H1 (cell line): ENCODE data around the gene LRBA. TPM values are rescaled to one million over a fixed set of nuclear protein-coding genes. Genes with fewer than 3 reads are reported as not detected.

Source experiments
- CTCF ChIA-PET: fragments of 300-600 bp; sonication (Branson Sonifier 250); formaldehyde crosslinking; loops from one replicate; lab custom pipeline; 2021; ENCODE audit not compliant: partially characterized antibody; lab: Charles Lee
- POLR2A ChIA-PET: fragments of 300-600 bp; sonication (Branson Sonifier 250); formaldehyde crosslinking; loops from one replicate; lab custom pipeline; 2021; ENCODE audit warnings: inconsistent platforms; ENCODE audit not compliant: partially characterized antibody; lab: Charles Lee
- DNase-seq, 2 experiments: peaks; one replicate each; pipeline versions ENCODE4 v3.0.0 to v3.0.0-alpha.2; 2010 to 2022; ENCODE audit warnings: low spot score in 2 of 2, low read depth in 1 of 2, mixed read lengths in 1 of 2
- FAIRE-seq: peaks from 2 replicates; lab custom pipeline; 2011; peaks lifted over from hg19 to GRCh38; lab: Jason Lieb, UNC
- H2AFZ ChIP-seq: 2 replicates; pipeline ENCODE4 v1.8.1; 2012; ENCODE audit warnings: low read length, inconsistent platforms
- H2AK5ac ChIP-seq: 2 replicates; pipeline ENCODE4 v1.6.1; 2013; ENCODE audit warnings: low read depth, low read length
- H2BK120ac ChIP-seq: replicated peaks from 2 replicates; pipeline ENCODE3; 2013; ENCODE audit warnings: low read depth, low read length, inconsistent platforms
- H2BK12ac ChIP-seq: 2 replicates; pipeline ENCODE4 v1.6.1; 2013; ENCODE audit warnings: low read depth, low read length
- H2BK15ac ChIP-seq: 2 replicates; pipeline ENCODE4 v1.6.1; 2013; ENCODE audit warnings: low read length
- H2BK20ac ChIP-seq: 2 replicates; pipeline ENCODE4 v1.6.1; 2013; ENCODE audit warnings: low read length
- H2BK5ac ChIP-seq: 2 replicates; pipeline ENCODE4 v1.6.1; 2013; ENCODE audit warnings: low read depth, low read length
- H3K14ac ChIP-seq: 2 replicates; pipeline ENCODE4 v1.6.1; 2013; ENCODE audit warnings: inconsistent platforms; ENCODE audit not compliant: insufficient read length
- H3K18ac ChIP-seq: 2 replicates; pipeline ENCODE4 v1.6.1; 2013; ENCODE audit warnings: low read length; ENCODE audit errors: extremely low read depth
- H3K23ac ChIP-seq: 2 replicates; pipeline ENCODE4 v1.6.1; 2013; ENCODE audit warnings: inconsistent platforms; ENCODE audit not compliant: insufficient read length
- H3K23me2 ChIP-seq: 2 replicates; pipeline ENCODE4 v1.6.1; 2013; ENCODE audit warnings: low read depth, low read length
- H3K27ac ChIP-seq: 2 replicates; pipeline ENCODE4 v1.6.1; 2011; ENCODE audit warnings: low read depth, low read length, inconsistent platforms
- H3K27me3 ChIP-seq, 4 experiments: replicated peaks in 1 of 4; 1 replicate in 1 of 4; 2 replicates in 3 of 4; pipeline versions ENCODE4 v1.6.1 to v1.8.1; 2011 to 2013; ENCODE audit warnings: low read length in 3 of 4, mild to moderate bottlenecking in 3 of 4, inconsistent platforms in 2 of 4, mixed read lengths in 2 of 4, moderate library complexity in 1 of 4; ENCODE audit not compliant: control insufficient read depth in 3 of 4, insufficient read depth in 3 of 4; ENCODE audit errors: extremely low read depth in 1 of 4
- H3K36me3 ChIP-seq, 4 experiments: 2 replicates each; pipeline versions ENCODE4 v1.6.1 to v1.8.1; 2011 to 2013; ENCODE audit warnings: mild to moderate bottlenecking in 4 of 4, low read length in 3 of 4, moderate library complexity in 2 of 4, control low read depth in 1 of 4, inconsistent platforms in 1 of 4; ENCODE audit not compliant: insufficient read depth in 4 of 4, control insufficient read depth in 2 of 4
- H3K4ac ChIP-seq: replicated peaks from 2 replicates; pipeline ENCODE3; 2013; ENCODE audit warnings: low read length, low read depth, mixed read lengths, inconsistent platforms; ENCODE audit not compliant: insufficient read length
- H3K4me1 ChIP-seq, 4 experiments: replicated peaks in 1 of 4; 1 replicate in 1 of 4; 2 replicates in 3 of 4; pipeline versions ENCODE4 v1.6.1 to v1.8.1; 2011 to 2013; ENCODE audit warnings: low read length in 3 of 4, inconsistent platforms in 2 of 4, mixed read lengths in 1 of 4; ENCODE audit not compliant: insufficient read depth in 4 of 4, control insufficient read depth in 3 of 4
- H3K4me2 ChIP-seq, 2 experiments: 2 replicates each; pipeline versions ENCODE4 v1.6.1 to v1.8.1; 2011 to 2013; ENCODE audit warnings: low read depth in 2 of 2, low read length in 2 of 2, control low read depth in 1 of 2, inconsistent platforms in 1 of 2, mild to moderate bottlenecking in 1 of 2; ENCODE audit not compliant: insufficient read depth in 1 of 2
- H3K4me3 ChIP-seq, 4 experiments: fragments of 200-600, 300-600 bp in 1 of 4; sonication (generic), shearing (Covaris generic), sonication (Bioruptor Twin) in 1 of 4; 2 replicates each; pipeline versions ENCODE4 v1.5.1 to v1.8.1; 2011 to 2016; ENCODE audit warnings: low read length in 4 of 4, low read depth in 3 of 4, control low read depth in 2 of 4, inconsistent platforms in 2 of 4, mild to moderate bottlenecking in 2 of 4, mixed read lengths in 1 of 4, moderate library complexity in 1 of 4; ENCODE audit not compliant: insufficient read depth in 2 of 4; ENCODE audit errors: extremely low read depth in 1 of 4
- H3K56ac ChIP-seq: replicated peaks from 2 replicates; pipeline ENCODE3; 2013; ENCODE audit warnings: low read depth, mild to moderate bottlenecking, mixed read lengths, low read length, inconsistent platforms; ENCODE audit not compliant: insufficient read length
- H3K79me1 ChIP-seq: 2 replicates; pipeline ENCODE4 v1.6.1; 2013; ENCODE audit warnings: low read depth, low read length, control low read depth
- H3K79me2 ChIP-seq, 2 experiments: 2 replicates each; pipeline versions ENCODE4 v1.6.1 to v1.8.1; 2012 to 2013; ENCODE audit warnings: low read length in 2 of 2, mild to moderate bottlenecking in 2 of 2, inconsistent platforms in 1 of 2; ENCODE audit not compliant: insufficient read depth in 2 of 2, control insufficient read depth in 1 of 2
- H3K9ac ChIP-seq, 4 experiments: replicated peaks in 1 of 4; 1 replicate in 1 of 4; 2 replicates in 3 of 4; pipeline versions ENCODE4 v1.6.1 to v1.8.1; 2011 to 2013; ENCODE audit warnings: low read depth in 3 of 4, low read length in 3 of 4, control low read depth in 2 of 4, mild to moderate bottlenecking in 2 of 4, moderate library complexity in 2 of 4, inconsistent platforms in 1 of 4; ENCODE audit errors: extremely low read depth in 1 of 4
- H3K9me3 ChIP-seq, 2 experiments: 2 replicates each; pipeline versions ENCODE4 v1.6.1 to v1.8.1; 2012 to 2013; ENCODE audit warnings: mild to moderate bottlenecking in 2 of 2, moderate library complexity in 2 of 2, control low read depth in 1 of 2, inconsistent platforms in 1 of 2, low read depth in 1 of 2, low read length in 1 of 2, mixed read lengths in 1 of 2; ENCODE audit not compliant: insufficient read depth in 2 of 2
- H4K20me1 ChIP-seq, 2 experiments: replicated peaks in 1 of 2; 2 replicates each; pipeline versions ENCODE3 to v1.8.1; 2011 to 2013; ENCODE audit warnings: inconsistent platforms in 2 of 2, low read length in 2 of 2, mild to moderate bottlenecking in 1 of 2; ENCODE audit not compliant: insufficient read depth in 2 of 2, control insufficient read depth in 1 of 2
- H4K5ac ChIP-seq: 2 replicates; pipeline ENCODE4 v1.6.1; 2013; ENCODE audit warnings: low read length, low read depth, mixed read lengths, inconsistent platforms; ENCODE audit not compliant: insufficient read length
- H4K8ac ChIP-seq: 2 replicates; pipeline ENCODE4 v1.8.0; 2013; ENCODE audit warnings: mild to moderate bottlenecking, moderate library complexity, low read length, inconsistent platforms; ENCODE audit not compliant: insufficient read depth; ENCODE audit errors: extremely low read depth
- H4K91ac ChIP-seq: replicated peaks from 2 replicates; pipeline ENCODE3; 2013; ENCODE audit warnings: low read length, mixed read lengths, inconsistent platforms; ENCODE audit not compliant: insufficient read length
- ASH2L ChIP-seq: fragments of 200-600, 300-600 bp; sonication (generic); IDR thresholded peaks from one replicate; pipeline ENCODE4 v1.7.1; 2017; ENCODE audit warnings: low read length
- ATF2 ChIP-seq: IDR thresholded peaks from 2 replicates; pipeline ENCODE4 v1.6.1; 2012; ENCODE audit warnings: low read length, inconsistent platforms
- EP300 ChIP-seq, 2 experiments: IDR thresholded peaks; 1 replicate in 1 of 2; 2 replicates in 1 of 2; pipeline ENCODE4 v1.6.1; 2011 to 2012; ENCODE audit warnings: low read depth in 2 of 2, low read length in 2 of 2, mild to moderate bottlenecking in 2 of 2, borderline replicate concordance in 1 of 2, inconsistent platforms in 1 of 2, moderate library complexity in 1 of 2
- EZH2 ChIP-seq: fragments of 200-600 bp; sonication (generic); IDR thresholded peaks from 2 replicates; pipeline ENCODE4 v1.7.1; 2012; ENCODE audit warnings: low read depth, mild to moderate bottlenecking, moderate library complexity, low read length, inconsistent platforms; ENCODE audit not compliant: severe bottlenecking
- HDAC2 ChIP-seq, 2 experiments: fragments of 300-600 bp in 1 of 2; sonication (generic) in 1 of 2; IDR thresholded peaks; 2 replicates each; pipeline ENCODE4 v1.6.1; 2011 to 2012; ENCODE audit warnings: low read depth in 2 of 2, low read length in 2 of 2, mild to moderate bottlenecking in 2 of 2, moderate library complexity in 2 of 2, borderline replicate concordance in 1 of 2, inconsistent platforms in 1 of 2
- MAX ChIP-seq: IDR thresholded peaks from 2 replicates; pipeline ENCODE4 v1.6.1; 2012; ENCODE audit warnings: inconsistent platforms
- POLR2A ChIP-seq, 2 experiments: IDR thresholded peaks; 1 replicate in 1 of 2; 2 replicates in 1 of 2; pipeline ENCODE4 v1.6.1; 2011; ENCODE audit warnings: low read depth in 2 of 2, low read length in 2 of 2, mild to moderate bottlenecking in 2 of 2; ENCODE audit errors: control extremely low read depth in 1 of 2
- POLR2AphosphoS5 ChIP-seq: IDR thresholded peaks from 2 replicates; pipeline ENCODE4 v1.6.1; 2011; ENCODE audit warnings: low read depth, low read length
- RBBP5 ChIP-seq: IDR thresholded peaks from 2 replicates; pipeline ENCODE4 v1.7.1; 2012; ENCODE audit warnings: low read depth, mild to moderate bottlenecking, inconsistent platforms, low read length, moderate library complexity, borderline replicate concordance
- SP1 ChIP-seq: IDR thresholded peaks from 2 replicates; pipeline ENCODE4 v1.6.1; 2011; ENCODE audit warnings: low read depth, low read length
- SP2 ChIP-seq: IDR thresholded peaks from 2 replicates; pipeline ENCODE4 v1.6.1; 2012; ENCODE audit warnings: mild to moderate bottlenecking, low read length, inconsistent platforms
- SRF ChIP-seq: IDR thresholded peaks from 2 replicates; pipeline ENCODE4 v1.6.1; 2011; ENCODE audit warnings: mild to moderate bottlenecking, low read depth, low read length, moderate library complexity
- WGBS, 2 experiments: shearing (Covaris generic) in 1 of 2; methylation state at CpG; one replicate each; pipeline versions ENCODE4 v1.1.6 to v1.1.7; 2013 to 2015; ENCODE audit warnings: low lambda C conversion rate in 2 of 2, mixed read lengths in 2 of 2, inconsistent platforms in 1 of 2, low coverage in 1 of 2, missing lambda C conversion rate in 1 of 2; ENCODE audit not compliant: insufficient replicate concordance in 2 of 2, insufficient coverage in 1 of 2, insufficient read length in 1 of 2; ENCODE audit errors: extremely low coverage in 1 of 2, missing lambda C conversion rate in 1 of 2; 5-methylcytosine and 5-hydroxymethylcytosine counted together
- polyA plus RNA-seq, 7 experiments: library from polyadenylated mRNA; depleted of rRNA in 3 of 7; stranded (reverse) in 5 of 7; unstranded in 2 of 7; fragments of >200 nt in 5 of 7; fragments of 200-250 nt in 2 of 7; gene quantifications; 1 replicate in 5 of 7; 2 replicates in 1 of 7; 4 replicates in 1 of 7; pipeline versions ENCODE4 v1.2.1 to v1.2.3, GENCODE V29; 2011 to 2013; ENCODE audit warnings: missing spikeins in 2 of 7, mixed read lengths in 2 of 7
- total RNA-seq: library from RNA; stranded (reverse); fragmentation: NEBNext Ultra II Directional; extraction: Animal tissue kit (Norgen Biotek cat#: 25700); gene quantifications from 2 replicates; pipeline ENCODE4 v1.2.1, GENCODE V29; 2021

The LRBA gene
- total and polyA plus RNA-seq, 2 of the 8 experiments (the other 6 are each of a cell fraction or from before 2014, with no cell fraction given) = 54.6 to 83.2 TPM

GRCh38 chr4:150862829-150863228 lies 152.3 kb downstream of the LRBA start:
- Histone ChIP-seq H3K4me3 (no peak overlapping the region), H3K23me2 (no peaks in the 10 kb centered on the region), H2BK5ac (no peak overlapping the region), H2AFZ (no peak overlapping the region), H2BK12ac (no peak overlapping the region), H3K14ac (no peak overlapping the region), H3K27me3 (no peaks in the 10 kb centered on the region), H4K8ac (no peak overlapping the region), H3K4me2 (no peak overlapping the region), H2BK20ac (no peak overlapping the region), H3K27ac (no peak overlapping the region), H3K9me3 (no peaks in the 10 kb centered on the region), H3K56ac (no peak overlapping the region), H3K79me2 (no peaks in the 10 kb centered on the region), H4K91ac (no peak overlapping the region), H3K79me1 (no peaks in the 10 kb centered on the region), H3K18ac (no peak overlapping the region), H2BK120ac (no peak overlapping the region), H2BK15ac (no peak overlapping the region), H2AK5ac (no peak overlapping the region), H3K9ac (no peak overlapping the region), H3K36me3 (peaks cover 0 to 6% (median 0%) of the 10 kb centered on the region in 4 experiments; a peak in 1 of 8 replicates), H3K4me1 (no peaks in the 10 kb centered on the region), H4K5ac (no peak overlapping the region), H4K20me1 (no peaks in the 10 kb centered on the region), H3K23ac (no peak overlapping the region), H3K4ac (no peak overlapping the region)
- ChIA-PET CTCF (interaction anchor here (0.6 to 1.5 kb wide), 2 partner anchors 54 to 565 kb away, joined by 3 to 4 read pairs; no protein-coding TSS in a partner anchor), POLR2A (interaction anchor here (1.8 kb wide), 1 partner anchor 8 kb away, joined by 5 read pairs; no protein-coding TSS in a partner anchor)
- WGBS, 2 experiments = 88% methylated on average over 5 of the region's 5 CpGs; no CpG with 5 or more reads in 1 of the 2 experiments
- no peak for FAIRE-seq
- no peak for DNase-seq
- no peak for TF ChIP-seq POLR2AphosphoS5
- TF ChIP-seq RBBP5 = no peak
- TF ChIP-seq ATF2 = no peak
- no peak for TF ChIP-seq HDAC2 (IDR thresholded peaks at IDR 0.05; ENCODE audit: borderline replicate concordance in 1 of 2, low read depth in 2 of 2, low read length in 2 of 2)
- TF ChIP-seq SP1 = no peak
- no peak for TF ChIP-seq EZH2
- no peak for TF ChIP-seq SRF
- no peak for TF ChIP-seq POLR2A (IDR thresholded peaks at IDR 0.05; ENCODE audit: control extremely low read depth in 1 of 2, low read depth in 2 of 2, low read length in 2 of 2)
- TF ChIP-seq SP2 = no peak
- TF ChIP-seq ASH2L = no peak
- no peak for TF ChIP-seq EP300 (IDR thresholded peaks at IDR 0.05; ENCODE audit: borderline replicate concordance in 1 of 2, low read depth in 2 of 2, low read length in 2 of 2)
- TF ChIP-seq MAX = no peak
